ENCODE results near the gene CLEC4F.
"Not testable (repeated sequence)": the region's sequence is repeated elsewhere in the genome, so short reads cannot be mapped to it uniquely, and the experiment has no call there.

GRCh38 chr2:70797996-70798395 lies 22.4 kb downstream of the CLEC4F start:
- TF ChIP-seq, protein P1, sequence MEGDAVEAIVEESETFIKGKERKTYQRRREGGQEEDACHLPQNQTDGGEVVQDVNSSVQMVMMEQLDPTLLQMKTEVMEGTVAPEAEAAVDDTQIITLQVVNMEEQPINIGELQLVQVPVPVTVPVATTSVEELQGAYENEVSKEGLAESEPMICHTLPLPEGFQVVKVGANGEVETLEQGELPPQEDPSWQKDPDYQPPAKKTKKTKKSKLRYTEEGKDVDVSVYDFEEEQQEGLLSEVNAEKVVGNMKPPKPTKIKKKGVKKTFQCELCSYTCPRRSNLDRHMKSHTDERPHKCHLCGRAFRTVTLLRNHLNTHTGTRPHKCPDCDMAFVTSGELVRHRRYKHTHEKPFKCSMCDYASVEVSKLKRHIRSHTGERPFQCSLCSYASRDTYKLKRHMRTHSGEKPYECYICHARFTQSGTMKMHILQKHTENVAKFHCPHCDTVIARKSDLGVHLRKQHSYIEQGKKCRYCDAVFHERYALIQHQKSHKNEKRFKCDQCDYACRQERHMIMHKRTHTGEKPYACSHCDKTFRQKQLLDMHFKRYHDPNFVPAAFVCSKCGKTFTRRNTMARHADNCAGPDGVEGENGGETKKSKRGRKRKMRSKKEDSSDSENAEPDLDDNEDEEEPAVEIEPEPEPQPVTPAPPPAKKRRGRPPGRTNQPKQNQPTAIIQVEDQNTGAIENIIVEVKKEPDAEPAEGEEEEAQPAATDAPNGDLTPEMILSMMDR (IDR thresholded peaks at IDR 0.05) = not testable (repeated sequence)
- TF ChIP-seq POLR2A (IDR thresholded peaks at IDR 0.05) = not testable (repeated sequence)

Measured in testis (tissue), 2 donors.